ENCODE results near the gene JAZF1. TPM values are rescaled to one million over a fixed set of nuclear protein-coding genes. Genes with fewer than 3 reads are reported as not detected.
"Not testable (repeated sequence)": the region's sequence is repeated elsewhere in the genome, so short reads cannot be mapped to it uniquely, and the experiment has no call there.

Gene JAZF1
- total RNA-seq, 1 experiment from 2014 or later, result 5.4 TPM

GRCh38 chr7:27883696-27884095, 296.9 kb downstream of the JAZF1 start:
- no peak for DNase-seq (ENCODE audit: low read depth)

DNA sequence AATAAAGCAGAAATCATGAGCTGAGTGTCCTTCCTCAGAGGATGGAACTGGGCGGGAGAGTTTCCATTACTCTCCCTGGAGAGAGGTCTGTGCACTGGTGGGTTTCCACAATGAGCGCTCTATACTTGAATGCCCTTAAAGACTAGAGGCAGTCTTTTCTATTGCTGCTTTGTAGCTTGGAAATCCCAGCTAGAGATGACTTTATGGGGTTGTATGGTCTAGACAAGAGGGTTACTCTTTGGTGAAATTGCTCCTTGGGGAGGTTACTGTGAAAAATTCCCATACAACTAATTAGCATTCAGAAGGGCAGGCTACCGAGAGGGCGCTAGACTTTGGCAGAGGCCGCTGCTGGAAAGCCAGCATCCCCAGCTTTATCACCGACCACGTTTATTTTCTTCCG, 303.8 kb downstream of the JAZF1 start:
- no peak for DNase-seq (ENCODE audit: low read depth)

DNA sequence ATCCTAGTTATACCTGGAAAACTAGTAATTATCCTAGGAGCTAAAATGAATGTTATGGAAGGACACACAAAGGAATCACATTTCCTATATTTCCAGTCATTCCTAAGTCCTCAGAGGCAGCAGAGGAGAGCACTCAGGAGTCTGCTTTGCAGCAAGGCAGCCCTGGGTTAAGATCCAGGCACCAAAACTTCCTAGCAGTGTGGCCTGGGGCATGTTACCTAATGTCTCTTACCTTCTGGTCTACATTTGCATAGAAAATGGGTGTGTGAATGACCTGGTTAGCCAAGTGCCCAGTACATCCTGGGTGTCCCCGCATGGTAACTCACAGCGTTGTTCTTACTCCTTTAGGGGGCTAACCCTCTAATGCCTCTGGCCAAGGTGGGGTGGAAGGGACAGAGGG, 304.8 kb downstream of the JAZF1 start:
- no peak for DNase-seq (ENCODE audit: low read depth)

DNA sequence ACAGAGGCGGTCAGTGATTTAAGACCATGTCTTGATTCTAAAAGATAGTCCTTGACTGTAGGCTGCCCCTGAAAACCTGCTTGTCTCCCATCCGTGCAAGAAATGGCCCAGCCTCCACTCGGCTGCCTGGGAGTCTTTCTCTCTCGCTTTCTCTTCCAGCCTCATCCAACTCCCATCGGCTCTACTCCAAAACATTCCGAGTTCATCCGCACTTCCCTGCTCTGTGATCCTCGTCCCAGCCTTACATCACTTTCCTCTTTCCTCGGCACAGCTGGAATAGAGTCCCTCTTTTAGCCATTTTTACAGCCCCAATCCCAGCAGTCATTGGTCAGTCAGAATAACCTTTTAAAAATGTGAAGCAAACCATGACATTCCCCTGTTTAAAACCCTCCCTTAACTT, 305.5 kb downstream of the JAZF1 start:
- DNase-seq (ENCODE audit: low read depth), result no peak

- DNase-seq (ENCODE audit: low read depth), result peak; percentile 81
Observed at GRCh38 chr7:27873981-27874957, 306.3 kb downstream of the JAZF1 start.

DNA sequence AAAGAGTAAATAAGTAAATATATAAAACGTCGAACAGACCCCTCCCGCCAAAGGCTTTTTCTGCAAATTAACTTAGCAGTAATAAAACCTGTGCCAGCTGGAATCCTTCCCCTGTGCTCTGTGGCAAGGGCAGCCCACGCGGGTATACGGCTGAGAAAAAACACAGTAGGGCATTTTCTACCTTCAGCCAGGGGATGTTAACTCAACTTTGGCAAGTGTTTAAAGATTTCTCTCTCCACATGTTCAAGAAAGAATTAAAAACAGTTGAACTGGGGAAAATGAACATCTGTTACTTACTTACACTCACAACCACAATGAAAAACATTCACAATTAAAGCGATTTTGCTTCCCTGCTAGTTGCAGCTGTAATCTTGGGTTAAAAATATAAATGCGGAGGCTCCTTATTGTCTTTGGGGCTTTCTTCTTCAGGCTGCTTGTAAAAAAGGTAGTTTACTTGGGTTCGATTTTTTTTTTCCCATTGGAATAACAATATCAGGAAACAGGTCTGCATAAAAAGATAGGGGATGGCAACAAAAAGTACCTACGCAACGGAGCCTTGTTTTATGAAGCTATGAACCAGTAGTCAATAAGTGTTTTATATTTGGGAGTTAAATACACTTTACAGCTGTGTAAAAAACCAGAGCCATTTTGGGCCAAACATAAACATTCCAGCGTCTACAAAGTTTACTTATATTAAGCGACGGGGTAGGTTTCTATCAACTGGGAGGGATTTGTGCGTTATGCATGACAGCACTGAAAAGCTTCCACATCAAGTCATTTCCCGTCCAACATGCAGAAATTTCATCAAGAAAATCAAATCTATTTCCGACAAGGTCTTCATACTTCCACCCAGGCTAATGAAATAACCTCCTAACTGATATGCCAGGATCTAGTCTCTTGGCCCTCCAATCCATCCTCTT, 308.0 kb downstream of the JAZF1 start:
- no peak for DNase-seq (ENCODE audit: low read depth)

DNA sequence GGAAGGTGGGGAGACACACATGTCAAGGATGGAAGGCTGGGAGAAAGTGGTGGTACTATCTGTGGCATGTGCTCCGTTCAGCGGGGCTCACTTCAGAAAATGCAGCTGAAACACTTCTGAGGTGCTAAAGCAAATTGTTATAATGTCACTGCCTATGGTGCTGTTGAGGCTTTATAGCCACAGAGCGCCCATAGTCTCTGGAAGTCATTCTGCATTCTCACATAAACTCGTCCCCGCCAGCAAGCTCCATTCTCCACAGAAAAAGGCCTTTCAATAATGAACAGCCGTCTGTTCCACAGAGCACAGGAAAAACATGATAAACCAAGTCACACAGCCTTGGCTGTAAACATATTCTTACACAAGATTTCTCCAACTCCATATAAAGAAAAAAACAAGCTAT, 308.7 kb downstream of the JAZF1 start:
- no peak for DNase-seq (ENCODE audit: low read depth)

DNA sequence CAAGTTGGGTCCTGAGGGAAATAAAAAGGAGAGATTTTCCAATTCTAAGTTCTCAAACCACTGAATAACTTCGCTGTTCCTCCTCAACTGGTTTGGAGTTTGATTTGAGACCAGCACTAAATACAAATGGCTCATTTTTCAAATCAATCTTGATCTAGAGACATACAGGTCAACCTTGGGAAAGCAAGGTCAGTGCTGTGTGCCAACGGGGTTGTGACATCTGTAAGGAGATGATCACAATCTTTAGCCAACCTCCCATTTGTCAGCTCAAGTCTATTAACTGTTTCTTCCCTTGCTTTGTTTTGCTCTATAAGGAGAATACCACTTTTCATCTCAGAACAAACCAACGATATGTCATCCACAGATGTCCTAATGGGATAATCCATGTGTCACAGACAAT, 309.5 kb downstream of the JAZF1 start:
- no peak for DNase-seq (ENCODE audit: low read depth)

GRCh38 chr7:27870595-27870994, 310.0 kb downstream of the JAZF1 start:
- no peak for DNase-seq (ENCODE audit: low read depth)

GRCh38 chr7:27869056-27869455, 311.5 kb downstream of the JAZF1 start:
- no peak for DNase-seq (ENCODE audit: low read depth)

DNA sequence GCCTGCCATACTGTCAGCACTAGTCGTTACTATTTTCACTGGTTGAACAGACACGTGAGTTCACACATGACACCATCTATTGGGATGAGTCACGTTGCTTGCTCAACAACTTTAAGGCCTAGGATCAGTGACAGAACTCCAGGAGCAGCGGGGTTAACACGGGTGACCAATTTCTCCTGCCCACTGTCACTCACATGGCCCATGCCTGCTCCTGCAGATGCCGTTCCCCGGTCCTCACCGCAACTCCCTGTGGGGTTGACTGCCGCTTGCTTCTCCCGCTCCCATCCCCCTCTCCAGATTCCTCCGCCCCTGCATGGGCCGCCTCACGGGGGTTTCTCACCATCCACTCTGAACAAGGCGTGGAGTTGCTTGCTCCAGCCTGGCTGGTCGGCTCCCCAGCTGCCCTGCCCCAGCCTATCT, 312.5 kb downstream of the JAZF1 start:
- peak; percentile 52 for DNase-seq (ENCODE audit: low read depth)

DNA sequence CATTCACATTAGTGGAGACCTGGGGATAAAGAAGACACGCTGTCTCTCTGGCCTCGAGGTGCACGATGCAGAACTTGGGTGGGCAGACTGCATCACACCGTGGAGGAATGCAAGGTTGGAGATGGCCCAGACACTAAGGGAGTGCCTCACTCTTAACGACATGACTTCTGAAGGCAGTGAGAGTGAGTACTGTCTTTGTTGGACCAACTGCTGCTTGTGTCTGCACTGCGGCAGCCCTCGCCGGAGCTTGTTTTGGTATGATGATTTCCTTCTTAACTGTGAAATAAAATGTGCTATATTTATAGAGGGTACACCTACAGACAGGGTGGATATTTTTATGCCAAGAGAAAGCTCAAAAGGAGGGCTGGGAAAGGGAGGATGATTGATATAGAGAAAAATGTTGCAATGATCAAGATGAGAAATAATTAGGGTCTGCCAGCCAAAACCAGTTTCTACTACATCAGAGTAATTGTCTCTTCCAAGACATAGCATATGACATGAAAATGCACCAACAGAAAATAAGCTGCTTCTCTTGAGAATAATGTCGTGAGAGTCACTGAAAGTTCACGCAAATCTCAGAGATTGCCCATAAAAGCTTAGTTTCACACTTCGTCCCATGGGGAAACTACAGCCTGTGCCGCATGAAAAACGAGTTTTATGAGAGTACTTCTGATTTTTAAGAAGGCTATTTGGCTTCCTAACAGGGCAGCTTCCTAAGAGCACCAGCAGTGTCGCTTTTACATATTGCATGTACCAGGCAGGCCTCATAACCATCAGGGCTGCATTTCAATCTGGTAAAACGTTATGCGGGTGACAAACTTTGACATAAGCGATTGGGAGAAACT, 313.5 kb downstream of the JAZF1 start:
- no peak for DNase-seq (ENCODE audit: low read depth)

DNA sequence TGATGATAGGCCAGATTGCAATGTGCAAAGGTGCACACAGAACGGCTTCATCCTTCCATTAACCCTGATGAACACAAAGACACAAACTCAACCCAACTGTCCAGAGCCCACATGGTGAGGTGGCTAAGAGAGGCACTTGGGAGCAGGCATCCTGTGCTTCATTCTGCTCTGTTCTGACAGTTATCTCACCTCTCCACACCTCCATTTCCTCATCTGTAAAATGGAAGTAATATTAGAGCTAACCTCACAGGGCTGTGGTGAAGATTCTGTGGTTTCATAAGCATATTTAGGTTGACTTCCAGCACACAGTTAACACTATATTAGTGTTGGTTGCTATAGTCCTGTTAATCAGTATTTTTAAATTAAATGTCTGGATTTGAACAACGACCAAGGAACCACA, 314.3 kb downstream of the JAZF1 start:
- no peak for DNase-seq (ENCODE audit: low read depth)

- peak; percentile 90 for DNase-seq (ENCODE audit: low read depth)
Observed at GRCh38 chr7:27863880-27864279, 316.7 kb downstream of the JAZF1 start.

GRCh38 chr7:27861747-27862146, 318.8 kb downstream of the JAZF1 start:
- DNase-seq (ENCODE audit: low read depth), result no peak

- no peak for DNase-seq (ENCODE audit: low read depth)
Observed at GRCh38 chr7:27860800-27861199, 319.8 kb downstream of the JAZF1 start.

DNA sequence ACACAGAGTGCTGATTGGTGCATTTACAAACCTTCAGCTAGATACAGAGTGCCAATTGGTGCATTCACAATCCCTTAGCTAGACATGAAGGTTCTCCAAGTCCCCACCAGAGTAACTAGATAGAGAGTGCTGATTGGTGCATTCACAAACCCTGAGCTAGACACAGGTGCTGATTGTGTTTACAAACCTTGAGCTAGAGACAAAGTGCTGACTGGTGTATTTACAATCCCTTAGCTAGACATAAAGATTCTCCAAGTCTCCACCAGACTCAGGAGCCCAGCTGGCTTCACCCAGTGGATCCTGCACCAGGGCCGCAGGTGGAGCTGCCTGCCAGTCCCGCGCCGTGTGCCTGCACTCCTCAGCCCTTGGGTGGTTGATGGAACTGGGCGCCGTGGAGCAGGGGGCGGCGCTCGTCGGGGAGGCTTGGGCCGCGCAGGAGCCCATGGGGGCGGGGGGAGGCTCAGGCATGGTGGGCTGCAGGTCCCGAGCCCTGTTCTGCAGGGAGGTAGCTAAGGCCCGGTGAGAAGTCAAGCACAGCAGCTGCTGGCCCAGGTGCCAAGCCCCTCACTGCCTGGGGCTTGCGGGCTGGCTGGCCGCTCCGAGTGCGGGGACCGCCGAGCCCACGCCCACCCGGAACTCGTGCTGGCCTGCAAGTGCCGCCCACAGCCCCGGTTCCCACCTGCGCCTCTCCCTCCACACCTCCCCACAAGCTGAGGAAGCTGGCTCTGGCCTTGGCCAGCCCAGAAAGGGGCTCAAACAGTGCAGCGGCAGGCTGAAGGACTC, 323.7 kb downstream of the JAZF1 start:
- not testable (repeated sequence) for DNase-seq (ENCODE audit: low read depth)

- DNase-seq (ENCODE audit: low read depth), result no peak
Observed at GRCh38 chr7:27850531-27850930, 330.1 kb downstream of the JAZF1 start.

- peak; percentile 11 for DNase-seq (ENCODE audit: low read depth)
Observed at GRCh38 chr7:27846388-27846787, 334.2 kb downstream of the JAZF1 start.

DNA sequence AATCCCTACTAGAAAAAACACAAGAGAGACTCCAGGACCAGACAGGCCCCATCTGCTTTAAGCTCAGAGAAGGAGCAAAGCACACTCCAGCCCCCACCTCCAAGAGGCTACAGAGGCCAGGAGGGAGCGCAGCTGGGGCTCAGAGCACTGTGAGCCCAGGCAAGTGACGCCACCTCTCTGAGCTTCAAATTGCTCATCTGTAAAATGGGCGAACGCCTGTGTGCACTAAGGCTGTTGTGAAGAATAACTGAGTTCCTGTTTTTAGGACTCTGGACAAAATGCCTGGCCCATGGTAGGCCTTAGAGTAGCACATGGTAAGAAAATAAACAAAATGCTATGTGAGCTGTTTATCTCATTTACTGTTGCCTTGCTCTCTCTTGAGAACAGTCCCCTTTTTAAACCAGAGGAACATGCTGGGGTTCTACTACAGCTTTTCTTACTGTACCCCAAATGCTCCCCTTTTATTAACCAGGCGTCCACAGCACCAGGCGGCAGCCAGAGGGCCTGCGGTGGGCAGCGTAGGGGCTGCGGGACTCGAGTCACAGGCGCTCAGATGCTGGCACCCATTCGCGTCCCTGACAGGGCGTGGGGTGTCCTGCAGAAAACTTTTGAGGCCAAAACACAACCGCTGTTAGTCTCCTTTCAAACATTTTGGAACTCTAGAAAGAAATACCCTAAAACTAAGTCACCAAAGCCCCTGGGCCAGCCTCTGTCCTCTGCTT, 336.9 kb downstream of the JAZF1 start:
- no peak for DNase-seq (ENCODE audit: low read depth)

Data from HT1080 (cell line).